Neural progenitor cell (in vitro differentiated cells): ENCODE data around the gene PDIA6. TPM values are rescaled to one million over a fixed set of nuclear protein-coding genes. Genes with fewer than 3 reads are reported as not detected.

Source experiments
- DNase-seq: peaks from one replicate; pipeline ENCODE4 v3.0.0-alpha.2; 2016; ENCODE audit warnings: low spot score
- H2AFZ ChIP-seq: fragments of 200-600 bp; sonication (generic); replicated peaks from 2 replicates; pipeline ENCODE4 v1.6.1; 2016; ENCODE audit warnings: antibody characterized with exemption
- H3F3A ChIP-seq: fragments of 200-600 bp; sonication (generic); 2 replicates; pipeline ENCODE4 v1.6.1; 2016; ENCODE audit warnings: antibody characterized with exemption, low read depth
- H3K27ac ChIP-seq: fragments of 200-600 bp; sonication (generic); 2 replicates; pipeline ENCODE4 v1.5.1; 2016; ENCODE audit warnings: mild to moderate bottlenecking
- H3K27me3 ChIP-seq: fragments of 200-600 bp; sonication (generic); 2 replicates; pipeline ENCODE4 v1.6.1; 2016; ENCODE audit warnings: mild to moderate bottlenecking, moderate library complexity
- H3K36me3 ChIP-seq: fragments of 200-600 bp; sonication (generic); 2 replicates; pipeline ENCODE4 v1.5.1; 2016
- H3K4me1 ChIP-seq: fragments of 200-600 bp; sonication (generic); 2 replicates; pipeline ENCODE4 v1.6.1; 2016; ENCODE audit warnings: mixed run types
- H3K4me2 ChIP-seq: fragments of 200-600 bp; sonication (generic); 2 replicates; pipeline ENCODE4 v1.6.1; 2016
- H3K4me3 ChIP-seq: fragments of 200-600 bp; sonication (generic); 2 replicates; pipeline ENCODE4 v1.5.1; 2016
- H3K79me2 ChIP-seq: fragments of 200-600 bp; sonication (generic); 2 replicates; pipeline ENCODE4 v1.6.1; 2016; ENCODE audit warnings: low read depth
- H3K9ac ChIP-seq: fragments of 200-600 bp; sonication (generic); 2 replicates; pipeline ENCODE4 v1.6.1; 2016
- H3K9me3 ChIP-seq: fragments of 200-600 bp; sonication (generic); 2 replicates; pipeline ENCODE4 v1.5.1; 2016; ENCODE audit warnings: low read depth
- H4K20me1 ChIP-seq: fragments of 200-600 bp; sonication (generic); 2 replicates; pipeline ENCODE4 v1.6.1; 2016; ENCODE audit warnings: low read depth
- H3K27ac Mint-ChIP-seq: 3 replicates; pipeline ENCODE4 v1.8.0; 2021; ENCODE audit warnings: mixed read lengths
- H3K27me3 Mint-ChIP-seq: 2 replicates; pipeline ENCODE4 v1.8.0; 2022; ENCODE audit warnings: low read depth, mild to moderate bottlenecking, inconsistent platforms, moderate library complexity, mixed read lengths; ENCODE audit not compliant: insufficient read depth
- H3K36me3 Mint-ChIP-seq: 3 replicates; pipeline ENCODE4 v1.8.0; 2021; ENCODE audit warnings: mixed read lengths
- H3K4me1 Mint-ChIP-seq: 3 replicates; pipeline ENCODE4 v1.8.0; 2021; ENCODE audit warnings: mixed read lengths
- H3K4me3 Mint-ChIP-seq: 3 replicates; pipeline ENCODE4 v1.8.0; 2021; ENCODE audit warnings: mild to moderate bottlenecking, moderate library complexity, mixed read lengths
- H3K9me3 Mint-ChIP-seq: 3 replicates; pipeline ENCODE4 v1.8.0; 2020; ENCODE audit warnings: mixed read lengths
- CTCF ChIP-seq: fragments of 200-600 bp; sonication (generic); IDR thresholded peaks from 2 replicates; pipeline ENCODE4 v1.5.1; 2017; ENCODE audit warnings: antibody characterized with exemption, mild to moderate bottlenecking
- EZH2 ChIP-seq: fragments of 200-600 bp; sonication (generic); IDR thresholded peaks from 2 replicates; pipeline ENCODE4 v1.6.1; 2017; ENCODE audit warnings: antibody characterized with exemption, mild to moderate bottlenecking, moderate library complexity
- EZH2phosphoT487 ChIP-seq: fragments of 200-600 bp; sonication (generic); IDR thresholded peaks from 2 replicates; pipeline ENCODE4 v1.6.1; 2017; ENCODE audit warnings: antibody characterized with exemption
- total RNA-seq: library from RNA; depleted of rRNA; stranded (reverse); fragments of >200 nt; gene quantifications from 2 replicates; pipeline ENCODE4 v1.2.3, GENCODE V29; 2015; ENCODE audit warnings: low replicate concordance

PDIA6 gene
- total RNA-seq, 1 donor from 2014 or later = 381 TPM

- no peak for DNase-seq
- no peak overlapping the region for H3K9ac ChIP-seq
- H3K4me2 ChIP-seq = no peak overlapping the region
- H3K27me3 ChIP-seq = no peaks in the 10 kb centered on the region
- no peak overlapping the region for H3K4me3 ChIP-seq
- H2AFZ ChIP-seq = no peak overlapping the region
- Mint-ChIP-seq H3K27ac (no peak overlapping the region), H3K36me3 (no peaks in the 10 kb centered on the region), H3K27me3 (peaks cover 6% of the 10 kb centered on the region), H3K4me3 (no peak overlapping the region), H3K4me1 (peaks cover 17% of the 10 kb centered on the region), H3K9me3 (no peaks in the 10 kb centered on the region)
- no peaks in the 10 kb centered on the region for H3K36me3 ChIP-seq
- no peaks in the 10 kb centered on the region for H3K9me3 ChIP-seq
- peaks cover 10% of the 10 kb centered on the region for H3K4me1 ChIP-seq
- no peak for TF ChIP-seq EZH2
- TF ChIP-seq CTCF = no peak
- no peak for TF ChIP-seq EZH2phosphoT487
- H3F3A ChIP-seq = no peaks in the 10 kb centered on the region
- no peak overlapping the region for H3K27ac ChIP-seq
- H3K79me2 ChIP-seq = no peaks in the 10 kb centered on the region
- no peaks in the 10 kb centered on the region for H4K20me1 ChIP-seq
Observed at GRCh38 chr2:10764896-10765295, 47.7 kb downstream of the PDIA6 start.

GRCh38 chr2:10764096-10764785 lies 48.3 kb downstream of the PDIA6 start:
- Mint-ChIP-seq H3K9me3 (no peaks in the 10 kb centered on the region), H3K36me3 (no peaks in the 10 kb centered on the region), H3K4me1 (peaks cover 18% of the 10 kb centered on the region), H3K4me3 (no peak overlapping the region), H3K27ac (no peak overlapping the region), H3K27me3 (peaks cover 6% of the 10 kb centered on the region)
- Histone ChIP-seq H2AFZ (peak overlapping the region; percentile 34), H3K4me3 (no peak overlapping the region), H3K27me3 (no peaks in the 10 kb centered on the region), H3F3A (no peaks in the 10 kb centered on the region), H3K36me3 (no peaks in the 10 kb centered on the region), H3K9ac (no peak overlapping the region), H4K20me1 (no peaks in the 10 kb centered on the region), H3K79me2 (no peaks in the 10 kb centered on the region), H3K4me1 (peaks cover 10% of the 10 kb centered on the region), H3K27ac (no peak overlapping the region), H3K4me2 (no peak overlapping the region), H3K9me3 (no peaks in the 10 kb centered on the region)
- peak; percentile 27 for DNase-seq
- TF ChIP-seq EZH2 = no peak
- TF ChIP-seq CTCF = no peak
- TF ChIP-seq EZH2phosphoT487 = no peak

GRCh38 chr2:10763461-10763800 lies 49.2 kb downstream of the PDIA6 start:
- H3K27ac Mint-ChIP-seq = no peak overlapping the region
- Histone ChIP-seq H3K9me3 (no peaks in the 10 kb centered on the region), H3K27me3 (no peaks in the 10 kb centered on the region), H3K4me2 (no peak overlapping the region), H3K4me3 (no peak overlapping the region), H3K4me1 (peaks cover 10% of the 10 kb centered on the region), H4K20me1 (no peaks in the 10 kb centered on the region), H3F3A (no peaks in the 10 kb centered on the region), H3K9ac (no peak overlapping the region), H2AFZ (no peak overlapping the region), H3K79me2 (no peaks in the 10 kb centered on the region), H3K36me3 (no peaks in the 10 kb centered on the region), H3K27ac (no peak overlapping the region)
- DNase-seq = no peak
- H3K27me3 Mint-ChIP-seq = peaks cover 6% of the 10 kb centered on the region
- H3K4me1 Mint-ChIP-seq = peaks cover 23% of the 10 kb centered on the region
- no peak overlapping the region for H3K4me3 Mint-ChIP-seq
- TF ChIP-seq EZH2phosphoT487 (no peak), CTCF (no peak), EZH2 (no peak)
- no peaks in the 10 kb centered on the region for H3K36me3 Mint-ChIP-seq
- no peaks in the 10 kb centered on the region for H3K9me3 Mint-ChIP-seq
